H1 (cell line): ENCODE data around the gene CMYA5. TPM values are rescaled to one million over a fixed set of nuclear protein-coding genes. Genes with fewer than 3 reads are reported as not detected.

Experiments used
- CTCF ChIA-PET: fragments of 300-600 bp; sonication (Branson Sonifier 250); formaldehyde crosslinking; loops from one replicate; lab custom pipeline; 2021; ENCODE audit not compliant: partially characterized antibody; lab: Charles Lee
- POLR2A ChIA-PET: fragments of 300-600 bp; sonication (Branson Sonifier 250); formaldehyde crosslinking; loops from one replicate; lab custom pipeline; 2021; ENCODE audit warnings: inconsistent platforms; ENCODE audit not compliant: partially characterized antibody; lab: Charles Lee
- DNase-seq, 2 experiments: peaks; one replicate each; pipeline versions ENCODE4 v3.0.0 to v3.0.0-alpha.2; 2010 to 2022; ENCODE audit warnings: low spot score in 2 of 2, low read depth in 1 of 2, mixed read lengths in 1 of 2
- FAIRE-seq: peaks from 2 replicates; lab custom pipeline; 2011; peaks lifted over from hg19 to GRCh38; lab: Jason Lieb, UNC
- H2AFZ ChIP-seq: 2 replicates; pipeline ENCODE4 v1.8.1; 2012; ENCODE audit warnings: low read length, inconsistent platforms
- H2AK5ac ChIP-seq: 2 replicates; pipeline ENCODE4 v1.6.1; 2013; ENCODE audit warnings: low read depth, low read length
- H2BK120ac ChIP-seq: replicated peaks from 2 replicates; pipeline ENCODE3; 2013; ENCODE audit warnings: low read depth, low read length, inconsistent platforms
- H2BK12ac ChIP-seq: 2 replicates; pipeline ENCODE4 v1.6.1; 2013; ENCODE audit warnings: low read depth, low read length
- H2BK15ac ChIP-seq: 2 replicates; pipeline ENCODE4 v1.6.1; 2013; ENCODE audit warnings: low read length
- H2BK20ac ChIP-seq: 2 replicates; pipeline ENCODE4 v1.6.1; 2013; ENCODE audit warnings: low read length
- H2BK5ac ChIP-seq: 2 replicates; pipeline ENCODE4 v1.6.1; 2013; ENCODE audit warnings: low read depth, low read length
- H3K14ac ChIP-seq: 2 replicates; pipeline ENCODE4 v1.6.1; 2013; ENCODE audit warnings: inconsistent platforms; ENCODE audit not compliant: insufficient read length
- H3K18ac ChIP-seq: 2 replicates; pipeline ENCODE4 v1.6.1; 2013; ENCODE audit warnings: low read length; ENCODE audit errors: extremely low read depth
- H3K23ac ChIP-seq: 2 replicates; pipeline ENCODE4 v1.6.1; 2013; ENCODE audit warnings: inconsistent platforms; ENCODE audit not compliant: insufficient read length
- H3K23me2 ChIP-seq: 2 replicates; pipeline ENCODE4 v1.6.1; 2013; ENCODE audit warnings: low read depth, low read length
- H3K27ac ChIP-seq: 2 replicates; pipeline ENCODE4 v1.6.1; 2011; ENCODE audit warnings: low read depth, low read length, inconsistent platforms
- H3K27me3 ChIP-seq, 4 experiments: replicated peaks in 1 of 4; 1 replicate in 1 of 4; 2 replicates in 3 of 4; pipeline versions ENCODE4 v1.6.1 to v1.8.1; 2011 to 2013; ENCODE audit warnings: low read length in 3 of 4, mild to moderate bottlenecking in 3 of 4, inconsistent platforms in 2 of 4, mixed read lengths in 2 of 4, moderate library complexity in 1 of 4; ENCODE audit not compliant: control insufficient read depth in 3 of 4, insufficient read depth in 3 of 4; ENCODE audit errors: extremely low read depth in 1 of 4
- H3K36me3 ChIP-seq, 4 experiments: 2 replicates each; pipeline versions ENCODE4 v1.6.1 to v1.8.1; 2011 to 2013; ENCODE audit warnings: mild to moderate bottlenecking in 4 of 4, low read length in 3 of 4, moderate library complexity in 2 of 4, control low read depth in 1 of 4, inconsistent platforms in 1 of 4; ENCODE audit not compliant: insufficient read depth in 4 of 4, control insufficient read depth in 2 of 4
- H3K4ac ChIP-seq: replicated peaks from 2 replicates; pipeline ENCODE3; 2013; ENCODE audit warnings: low read length, low read depth, mixed read lengths, inconsistent platforms; ENCODE audit not compliant: insufficient read length
- H3K4me1 ChIP-seq, 4 experiments: replicated peaks in 1 of 4; 1 replicate in 1 of 4; 2 replicates in 3 of 4; pipeline versions ENCODE4 v1.6.1 to v1.8.1; 2011 to 2013; ENCODE audit warnings: low read length in 3 of 4, inconsistent platforms in 2 of 4, mixed read lengths in 1 of 4; ENCODE audit not compliant: insufficient read depth in 4 of 4, control insufficient read depth in 3 of 4
- H3K4me2 ChIP-seq, 2 experiments: 2 replicates each; pipeline versions ENCODE4 v1.6.1 to v1.8.1; 2011 to 2013; ENCODE audit warnings: low read depth in 2 of 2, low read length in 2 of 2, control low read depth in 1 of 2, inconsistent platforms in 1 of 2, mild to moderate bottlenecking in 1 of 2; ENCODE audit not compliant: insufficient read depth in 1 of 2
- H3K4me3 ChIP-seq, 4 experiments: fragments of 200-600, 300-600 bp in 1 of 4; sonication (generic), shearing (Covaris generic), sonication (Bioruptor Twin) in 1 of 4; 2 replicates each; pipeline versions ENCODE4 v1.5.1 to v1.8.1; 2011 to 2016; ENCODE audit warnings: low read length in 4 of 4, low read depth in 3 of 4, control low read depth in 2 of 4, inconsistent platforms in 2 of 4, mild to moderate bottlenecking in 2 of 4, mixed read lengths in 1 of 4, moderate library complexity in 1 of 4; ENCODE audit not compliant: insufficient read depth in 2 of 4; ENCODE audit errors: extremely low read depth in 1 of 4
- H3K56ac ChIP-seq: replicated peaks from 2 replicates; pipeline ENCODE3; 2013; ENCODE audit warnings: low read depth, mild to moderate bottlenecking, mixed read lengths, low read length, inconsistent platforms; ENCODE audit not compliant: insufficient read length
- H3K79me1 ChIP-seq: 2 replicates; pipeline ENCODE4 v1.6.1; 2013; ENCODE audit warnings: low read depth, low read length, control low read depth
- H3K79me2 ChIP-seq, 2 experiments: 2 replicates each; pipeline versions ENCODE4 v1.6.1 to v1.8.1; 2012 to 2013; ENCODE audit warnings: low read length in 2 of 2, mild to moderate bottlenecking in 2 of 2, inconsistent platforms in 1 of 2; ENCODE audit not compliant: insufficient read depth in 2 of 2, control insufficient read depth in 1 of 2
- H3K9ac ChIP-seq, 4 experiments: replicated peaks in 1 of 4; 1 replicate in 1 of 4; 2 replicates in 3 of 4; pipeline versions ENCODE4 v1.6.1 to v1.8.1; 2011 to 2013; ENCODE audit warnings: low read depth in 3 of 4, low read length in 3 of 4, control low read depth in 2 of 4, mild to moderate bottlenecking in 2 of 4, moderate library complexity in 2 of 4, inconsistent platforms in 1 of 4; ENCODE audit errors: extremely low read depth in 1 of 4
- H3K9me3 ChIP-seq, 2 experiments: 2 replicates each; pipeline versions ENCODE4 v1.6.1 to v1.8.1; 2012 to 2013; ENCODE audit warnings: mild to moderate bottlenecking in 2 of 2, moderate library complexity in 2 of 2, control low read depth in 1 of 2, inconsistent platforms in 1 of 2, low read depth in 1 of 2, low read length in 1 of 2, mixed read lengths in 1 of 2; ENCODE audit not compliant: insufficient read depth in 2 of 2
- H4K20me1 ChIP-seq, 2 experiments: replicated peaks in 1 of 2; 2 replicates each; pipeline versions ENCODE3 to v1.8.1; 2011 to 2013; ENCODE audit warnings: inconsistent platforms in 2 of 2, low read length in 2 of 2, mild to moderate bottlenecking in 1 of 2; ENCODE audit not compliant: insufficient read depth in 2 of 2, control insufficient read depth in 1 of 2
- H4K5ac ChIP-seq: 2 replicates; pipeline ENCODE4 v1.6.1; 2013; ENCODE audit warnings: low read length, low read depth, mixed read lengths, inconsistent platforms; ENCODE audit not compliant: insufficient read length
- H4K8ac ChIP-seq: 2 replicates; pipeline ENCODE4 v1.8.0; 2013; ENCODE audit warnings: mild to moderate bottlenecking, moderate library complexity, low read length, inconsistent platforms; ENCODE audit not compliant: insufficient read depth; ENCODE audit errors: extremely low read depth
- H4K91ac ChIP-seq: replicated peaks from 2 replicates; pipeline ENCODE3; 2013; ENCODE audit warnings: low read length, mixed read lengths, inconsistent platforms; ENCODE audit not compliant: insufficient read length
- EP300 ChIP-seq, 2 experiments: IDR thresholded peaks; 1 replicate in 1 of 2; 2 replicates in 1 of 2; pipeline ENCODE4 v1.6.1; 2011 to 2012; ENCODE audit warnings: low read depth in 2 of 2, low read length in 2 of 2, mild to moderate bottlenecking in 2 of 2, borderline replicate concordance in 1 of 2, inconsistent platforms in 1 of 2, moderate library complexity in 1 of 2
- KDM1A ChIP-seq: fragments of 200-600, 300-600 bp; sonication (generic); IDR thresholded peaks from 2 replicates; pipeline ENCODE4 v1.7.1; 2016; ENCODE audit warnings: mild to moderate bottlenecking, low read length, borderline replicate concordance
- SP2 ChIP-seq: IDR thresholded peaks from 2 replicates; pipeline ENCODE4 v1.6.1; 2012; ENCODE audit warnings: mild to moderate bottlenecking, low read length, inconsistent platforms
- WGBS, 2 experiments: shearing (Covaris generic) in 1 of 2; methylation state at CpG; one replicate each; pipeline versions ENCODE4 v1.1.6 to v1.1.7; 2013 to 2015; ENCODE audit warnings: low lambda C conversion rate in 2 of 2, mixed read lengths in 2 of 2, inconsistent platforms in 1 of 2, low coverage in 1 of 2, missing lambda C conversion rate in 1 of 2; ENCODE audit not compliant: insufficient replicate concordance in 2 of 2, insufficient coverage in 1 of 2, insufficient read length in 1 of 2; ENCODE audit errors: extremely low coverage in 1 of 2, missing lambda C conversion rate in 1 of 2; 5-methylcytosine and 5-hydroxymethylcytosine counted together
- polyA plus RNA-seq, 7 experiments: library from polyadenylated mRNA; depleted of rRNA in 3 of 7; stranded (reverse) in 5 of 7; unstranded in 2 of 7; fragments of >200 nt in 5 of 7; fragments of 200-250 nt in 2 of 7; gene quantifications; 1 replicate in 5 of 7; 2 replicates in 1 of 7; 4 replicates in 1 of 7; pipeline versions ENCODE4 v1.2.1 to v1.2.3, GENCODE V29; 2011 to 2013; ENCODE audit warnings: missing spikeins in 2 of 7, mixed read lengths in 2 of 7
- total RNA-seq: library from RNA; stranded (reverse); fragmentation: NEBNext Ultra II Directional; extraction: Animal tissue kit (Norgen Biotek cat#: 25700); gene quantifications from 2 replicates; pipeline ENCODE4 v1.2.1, GENCODE V29; 2021

Gene CMYA5
- total and polyA plus RNA-seq, 2 of the 8 experiments (the other 6 are each of a cell fraction or from before 2014, with no cell fraction given) = 0.88 to 0.95 TPM

DNA sequence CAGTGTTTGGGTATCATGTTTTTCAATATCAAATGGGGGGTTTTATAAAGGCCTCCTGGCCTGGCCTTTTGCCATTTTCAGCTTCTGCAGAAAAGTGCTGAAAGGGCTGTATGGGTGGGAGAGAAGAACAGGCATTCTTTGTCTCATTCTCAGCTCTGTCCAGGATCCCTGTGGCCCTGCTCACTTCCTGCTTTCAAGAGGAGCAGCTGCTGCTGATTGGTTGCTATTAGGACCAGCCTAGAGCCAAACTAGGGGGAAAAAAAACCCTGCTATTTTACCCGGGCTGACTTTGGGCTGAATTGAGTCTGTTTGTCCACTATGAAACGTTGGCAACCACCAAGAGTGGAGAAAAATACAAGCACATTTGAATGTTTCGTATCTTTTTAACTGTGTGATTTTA lies 117.1 kb downstream of the CMYA5 start:
- no peak overlapping the region for H2BK20ac ChIP-seq
- H3K36me3 ChIP-seq = no peaks in the 10 kb centered on the region
- POLR2A ChIA-PET = interaction anchor here (0.5 kb wide), 1 partner anchor 210 kb away, joined by 3 read pairs; no protein-coding TSS in a partner anchor
- H3K27me3 ChIP-seq = no peaks in the 10 kb centered on the region
- H3K14ac ChIP-seq = no peak overlapping the region
- H4K5ac ChIP-seq = no peak overlapping the region
- H4K20me1 ChIP-seq = no peaks in the 10 kb centered on the region
- H3K79me2 ChIP-seq = no peaks in the 10 kb centered on the region
- no peak overlapping the region for H3K56ac ChIP-seq
- H4K91ac ChIP-seq = no peak overlapping the region
- no peak overlapping the region for H2BK120ac ChIP-seq
- no peak for FAIRE-seq
- H4K8ac ChIP-seq = no peak overlapping the region
- no peak overlapping the region for H3K4me3 ChIP-seq
- H3K79me1 ChIP-seq = no peaks in the 10 kb centered on the region
- H3K9ac ChIP-seq = no peak overlapping the region
- no peak overlapping the region for H2BK12ac ChIP-seq
- H3K9me3 ChIP-seq = no peaks in the 10 kb centered on the region
- no peak overlapping the region for H3K18ac ChIP-seq
- H3K23ac ChIP-seq = no peak overlapping the region
- CTCF ChIA-PET = interaction anchor here (0.6 kb wide), 1 partner anchor 80 kb away, joined by 3 read pairs; no protein-coding TSS in a partner anchor
- no peak for DNase-seq
- no peak overlapping the region for H3K4ac ChIP-seq
- no peak overlapping the region for H3K27ac ChIP-seq
- H3K23me2 ChIP-seq = no peaks in the 10 kb centered on the region
- no peak overlapping the region for H2AK5ac ChIP-seq
- H3K4me1 ChIP-seq = no peaks in the 10 kb centered on the region
- H3K4me2 ChIP-seq = no peak overlapping the region
- no peak overlapping the region for H2BK5ac ChIP-seq
- 82% methylated on average over 3 of the region's 3 CpGs; no CpG with 5 or more reads in 1 of the 2 experiments for WGBS, 2 experiments
- no peak overlapping the region for H2BK15ac ChIP-seq
- peak overlapping the region; percentile 86; the same call in 1 of the 2 replicates for H2AFZ ChIP-seq
- TF ChIP-seq SP2 = no peak
- no peak for TF ChIP-seq EP300 (IDR thresholded peaks at IDR 0.05; ENCODE audit: borderline replicate concordance in 1 of 2, low read depth in 2 of 2, low read length in 2 of 2)
- TF ChIP-seq KDM1A = no peak
